Adrenal gland (tissue), 5 donors: Measurements from ENCODE around the gene IFTAP.

Experiments
- CTCF ChIP-seq, 6 experiments: fragments of 450-650 bp in 4 of 6; fragments of 200-600 bp in 2 of 6; sonication (generic) in 1 of 6; IDR thresholded peaks; 1 replicate in 5 of 6; 2 replicates in 1 of 6; pipeline versions ENCODE4 v1.5.1 to v1.8.0; 2016 to 2021; ENCODE audit warnings: antibody characterized with exemption in 6 of 6, mild to moderate bottlenecking in 2 of 6, moderate library complexity in 1 of 6
- POLR2A ChIP-seq, 2 donors: fragments of 450-650 bp; IDR thresholded peaks; one replicate each; pipeline ENCODE4 v1.6.1; 2017; ENCODE audit warnings: antibody characterized with exemption in 2 of 2, mild to moderate bottlenecking in 2 of 2, moderate library complexity in 1 of 2
- donor health status: DM: no; HTN: no; CAD: no.

GRCh38 chr11:36702330-36703054, 108.2 kb downstream of the IFTAP start:
- TF ChIP-seq CTCF (IDR thresholded peaks at IDR 0.05) (peak; percentile 57 to 94 (median 88)), POLR2A (IDR thresholded peaks at IDR 0.05) (no peak)
